Testis (tissue), 2 donors: ENCODE data around the gene PUM2.

ENCODE experiments used
- POLR2A ChIP-seq: fragments of 450-650 bp; IDR thresholded peaks from one replicate; pipeline ENCODE4 v1.6.1; 2017; ENCODE audit warnings: antibody characterized with exemption, mild to moderate bottlenecking, moderate library complexity
- TF ChIP-seq, protein P1 (sequence below), 3 experiments: fragments of 450-650 bp in 2 of 3; fragments of 200-600 bp in 1 of 3; sonication (generic) in 1 of 3; IDR thresholded peaks; one replicate each; pipeline ENCODE4 v1.5.1; 2016 to 2019; ENCODE audit warnings: antibody characterized with exemption in 3 of 3, mild to moderate bottlenecking in 2 of 3, moderate library complexity in 1 of 3

DNA sequence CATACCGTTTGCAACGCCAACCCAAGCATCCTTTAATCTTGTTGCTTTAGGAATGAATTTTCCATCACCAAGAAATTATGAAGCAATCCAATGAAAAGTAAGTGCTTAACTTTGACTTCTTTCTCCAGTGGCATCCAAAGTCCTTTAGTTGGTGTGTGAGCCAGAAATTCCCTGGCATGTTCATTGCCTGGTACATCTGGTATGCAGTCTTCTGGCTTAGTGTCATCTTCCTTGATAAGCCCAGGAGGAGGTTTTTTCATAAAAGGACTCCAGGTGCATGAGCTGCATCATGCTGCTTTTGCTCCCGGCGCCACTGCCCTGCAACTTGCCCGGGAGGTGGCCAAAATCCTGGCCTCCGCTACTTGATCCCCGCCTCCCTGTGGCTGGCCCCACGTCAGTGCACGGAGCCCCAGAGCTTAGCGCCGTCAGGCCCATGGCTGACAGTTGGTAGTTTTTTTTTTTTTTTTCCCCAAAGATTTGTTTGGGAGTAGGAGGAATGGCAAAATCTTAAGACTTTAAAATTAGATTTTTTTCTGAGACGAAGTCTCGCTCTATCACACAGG lies 58.7 kb downstream of the PUM2 start:
- TF ChIP-seq, protein P1, sequence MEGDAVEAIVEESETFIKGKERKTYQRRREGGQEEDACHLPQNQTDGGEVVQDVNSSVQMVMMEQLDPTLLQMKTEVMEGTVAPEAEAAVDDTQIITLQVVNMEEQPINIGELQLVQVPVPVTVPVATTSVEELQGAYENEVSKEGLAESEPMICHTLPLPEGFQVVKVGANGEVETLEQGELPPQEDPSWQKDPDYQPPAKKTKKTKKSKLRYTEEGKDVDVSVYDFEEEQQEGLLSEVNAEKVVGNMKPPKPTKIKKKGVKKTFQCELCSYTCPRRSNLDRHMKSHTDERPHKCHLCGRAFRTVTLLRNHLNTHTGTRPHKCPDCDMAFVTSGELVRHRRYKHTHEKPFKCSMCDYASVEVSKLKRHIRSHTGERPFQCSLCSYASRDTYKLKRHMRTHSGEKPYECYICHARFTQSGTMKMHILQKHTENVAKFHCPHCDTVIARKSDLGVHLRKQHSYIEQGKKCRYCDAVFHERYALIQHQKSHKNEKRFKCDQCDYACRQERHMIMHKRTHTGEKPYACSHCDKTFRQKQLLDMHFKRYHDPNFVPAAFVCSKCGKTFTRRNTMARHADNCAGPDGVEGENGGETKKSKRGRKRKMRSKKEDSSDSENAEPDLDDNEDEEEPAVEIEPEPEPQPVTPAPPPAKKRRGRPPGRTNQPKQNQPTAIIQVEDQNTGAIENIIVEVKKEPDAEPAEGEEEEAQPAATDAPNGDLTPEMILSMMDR (IDR thresholded peaks at IDR 0.05) = no peak
- no peak for TF ChIP-seq POLR2A
